BE2C (cell line): ENCODE results near the gene PLEKHO2.

Experiments used
- DNase-seq: peaks from one replicate; pipeline ENCODE4 v3.0.0-alpha.2; 2020
- H3K27me3 ChIP-seq: fragments of 250-450 bp; sonication (Bioruptor Pico); 2 replicates; pipeline ENCODE4 v1.5.1; 2020; ENCODE audit warnings: mild to moderate bottlenecking
- H3K36me3 ChIP-seq: fragments of 250-450 bp; sonication (Bioruptor Pico); 2 replicates; pipeline ENCODE4 v1.5.1; 2020; ENCODE audit warnings: mild to moderate bottlenecking
- H3K4me1 ChIP-seq: fragments of 250-450 bp; sonication (Bioruptor Pico); 2 replicates; pipeline ENCODE4 v1.5.1; 2020
- H3K4me3 ChIP-seq: 2 replicates; pipeline ENCODE4 v1.5.1; 2011; ENCODE audit warnings: low read depth, low read length
- H3K9me3 ChIP-seq: fragments of 250-450 bp; sonication (Bioruptor Pico); 2 replicates; pipeline ENCODE4 v1.5.1; 2020
- CTCF ChIP-seq: IDR thresholded peaks from 2 replicates; pipeline ENCODE4 v1.5.1; 2012; ENCODE audit warnings: mild to moderate bottlenecking, low read depth, low read length

The PLEKHO2 gene

GRCh38 chr15:64894395-64895056 lies 52.8 kb downstream of the PLEKHO2 start:
- TF ChIP-seq CTCF: no peak
- Histone ChIP-seq H3K27me3 (no peaks in the 10 kb centered on the region), H3K4me3 (no peak overlapping the region), H3K4me1 (no peaks in the 10 kb centered on the region), H3K9me3 (no peaks in the 10 kb centered on the region), H3K36me3 (no peaks in the 10 kb centered on the region)
- no peak for DNase-seq

GRCh38 chr15:64895285-64896065 lies 53.8 kb downstream of the PLEKHO2 start:
- Histone ChIP-seq H3K4me3 (no peak overlapping the region), H3K9me3 (no peaks in the 10 kb centered on the region), H3K27me3 (no peaks in the 10 kb centered on the region), H3K4me1 (no peaks in the 10 kb centered on the region), H3K36me3 (no peaks in the 10 kb centered on the region)
- no peak for TF ChIP-seq CTCF
- DNase-seq: no peak

- Histone ChIP-seq H3K36me3 (no peaks in the 10 kb centered on the region), H3K4me3 (no peak overlapping the region), H3K27me3 (no peaks in the 10 kb centered on the region), H3K9me3 (peaks cover 4% of the 10 kb centered on the region; the same call in 1 of the 2 replicates), H3K4me1 (no peaks in the 10 kb centered on the region)
- DNase-seq: no peak
- no peak for TF ChIP-seq CTCF
Observed at GRCh38 chr15:64896371-64897069, 54.8 kb downstream of the PLEKHO2 start.

- Histone ChIP-seq H3K9me3 (peaks cover 4% of the 10 kb centered on the region; the same call in 1 of the 2 replicates), H3K27me3 (no peaks in the 10 kb centered on the region), H3K4me1 (no peaks in the 10 kb centered on the region), H3K4me3 (no peak overlapping the region), H3K36me3 (no peaks in the 10 kb centered on the region)
- no peak for DNase-seq
- no peak for TF ChIP-seq CTCF
Observed at GRCh38 chr15:64897345-64897985, 55.8 kb downstream of the PLEKHO2 start.

- Histone ChIP-seq H3K36me3 (no peaks in the 10 kb centered on the region), H3K27me3 (no peaks in the 10 kb centered on the region), H3K9me3 (peaks cover 4% of the 10 kb centered on the region; the same call in 1 of the 2 replicates), H3K4me1 (no peaks in the 10 kb centered on the region; the same call in 1 of the 2 replicates), H3K4me3 (no peak overlapping the region)
- no peak for TF ChIP-seq CTCF
- DNase-seq: no peak
Observed at GRCh38 chr15:64898406-64898805, 56.7 kb downstream of the PLEKHO2 start.
